MCF 10A (cell line): ENCODE measurements around the gene KRABD2.

Experiments
- BruUV-seq: library from RNA; stranded (reverse); fragments of 400-500 nt; replicated peaks from 2 replicates; lab custom pipeline; 2021; lab: Mats Ljungman, UMichigan
- CTCF ChIA-PET: fragments of 300-600 bp; sonication (Branson Sonifier 250); formaldehyde crosslinking; extraction: SDS; loops from one replicate; lab custom pipeline; 2021; ENCODE audit warnings: antibody characterized with exemption, inconsistent platforms; lab: Yijun Ruan, JAX
- POLR2A ChIA-PET: fragments of 300-600, 350-650 bp; sonication (Branson Sonifier 250); formaldehyde crosslinking; extraction: SDS; loops from one replicate; lab custom pipeline; 2020; ENCODE audit warnings: antibody characterized with exemption, inconsistent platforms; lab: Yijun Ruan, JAX
- DNase-seq: peaks from one replicate; pipeline ENCODE4 v3.0.0-alpha.2; 2018; ENCODE audit not compliant: unreplicated experiment
- H3K27ac Mint-ChIP-seq: one replicate; pipeline ENCODE4 v1.8.0; 2022; ENCODE audit warnings: mild to moderate bottlenecking, low read depth, mixed read lengths; ENCODE audit not compliant: unreplicated experiment
- H3K27me3 Mint-ChIP-seq: one replicate; pipeline ENCODE4 v1.8.0; 2022; ENCODE audit warnings: mixed read lengths; ENCODE audit not compliant: insufficient read depth, unreplicated experiment
- H3K36me3 Mint-ChIP-seq: one replicate; pipeline ENCODE4 v1.8.0; 2022; ENCODE audit warnings: mild to moderate bottlenecking, moderate library complexity, mixed read lengths; ENCODE audit not compliant: insufficient read depth, unreplicated experiment
- H3K4me1 Mint-ChIP-seq: one replicate; pipeline ENCODE4 v1.8.0; 2022; ENCODE audit warnings: mixed read lengths; ENCODE audit not compliant: insufficient read depth, unreplicated experiment
- H3K4me3 Mint-ChIP-seq: one replicate; pipeline ENCODE4 v1.8.0; 2022; ENCODE audit warnings: mild to moderate bottlenecking, moderate library complexity, mixed read lengths; ENCODE audit not compliant: unreplicated experiment
- H3K9me3 Mint-ChIP-seq: one replicate; pipeline ENCODE4 v1.8.0; 2022; ENCODE audit warnings: mixed read lengths; ENCODE audit not compliant: unreplicated experiment
- intact Hi-C: fragments of 100-400 bp; cut with micrococcal nuclease; formaldehyde crosslinking; loops from 2 replicates; pipeline ENCODE4 v1.14.1; 2022
- TF ChIP-seq, protein P1 (sequence below): fragments of 200-600 bp; IDR thresholded peaks from one replicate; pipeline ENCODE4 v1.8.0; 2022; ENCODE audit warnings: antibody characterized with exemption, mild to moderate bottlenecking; ENCODE audit not compliant: unreplicated experiment

The KRABD2 gene

GRCh38 chr17:8392274-8392673, 15.8 kb upstream of the KRABD2 start:
- no peaks in the 10 kb centered on the region for H3K36me3 Mint-ChIP-seq
- TF ChIP-seq, protein P1, sequence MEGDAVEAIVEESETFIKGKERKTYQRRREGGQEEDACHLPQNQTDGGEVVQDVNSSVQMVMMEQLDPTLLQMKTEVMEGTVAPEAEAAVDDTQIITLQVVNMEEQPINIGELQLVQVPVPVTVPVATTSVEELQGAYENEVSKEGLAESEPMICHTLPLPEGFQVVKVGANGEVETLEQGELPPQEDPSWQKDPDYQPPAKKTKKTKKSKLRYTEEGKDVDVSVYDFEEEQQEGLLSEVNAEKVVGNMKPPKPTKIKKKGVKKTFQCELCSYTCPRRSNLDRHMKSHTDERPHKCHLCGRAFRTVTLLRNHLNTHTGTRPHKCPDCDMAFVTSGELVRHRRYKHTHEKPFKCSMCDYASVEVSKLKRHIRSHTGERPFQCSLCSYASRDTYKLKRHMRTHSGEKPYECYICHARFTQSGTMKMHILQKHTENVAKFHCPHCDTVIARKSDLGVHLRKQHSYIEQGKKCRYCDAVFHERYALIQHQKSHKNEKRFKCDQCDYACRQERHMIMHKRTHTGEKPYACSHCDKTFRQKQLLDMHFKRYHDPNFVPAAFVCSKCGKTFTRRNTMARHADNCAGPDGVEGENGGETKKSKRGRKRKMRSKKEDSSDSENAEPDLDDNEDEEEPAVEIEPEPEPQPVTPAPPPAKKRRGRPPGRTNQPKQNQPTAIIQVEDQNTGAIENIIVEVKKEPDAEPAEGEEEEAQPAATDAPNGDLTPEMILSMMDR: no peak
- H3K4me3 Mint-ChIP-seq: no peak overlapping the region
- no peak overlapping the region for H3K27ac Mint-ChIP-seq
- ChIA-PET POLR2A (interaction anchor here (0.9 to 2.3 kb wide), 4 partner anchors 9 to 171 kb away, joined by 3 to 18 read pairs (median 3); partner anchors contain the start of gene RPL26), CTCF (interaction anchor here (1.6 kb wide), 1 partner anchor 10 kb away, joined by 5 read pairs; no protein-coding TSS in a partner anchor)
- peaks cover 10% of the 10 kb centered on the region for H3K4me1 Mint-ChIP-seq
- H3K9me3 Mint-ChIP-seq: no peaks in the 10 kb centered on the region
- peaks cover 12% of the 10 kb centered on the region for H3K27me3 Mint-ChIP-seq
- no TSS peak for BruUV-seq
- no peak for DNase-seq
- intact Hi-C loops: no loop called here

GRCh38 chr17:8391711-8392110, 15.2 kb upstream of the KRABD2 start:
- intact Hi-C loops: no loop called here
- DNase-seq: no peak

DNA sequence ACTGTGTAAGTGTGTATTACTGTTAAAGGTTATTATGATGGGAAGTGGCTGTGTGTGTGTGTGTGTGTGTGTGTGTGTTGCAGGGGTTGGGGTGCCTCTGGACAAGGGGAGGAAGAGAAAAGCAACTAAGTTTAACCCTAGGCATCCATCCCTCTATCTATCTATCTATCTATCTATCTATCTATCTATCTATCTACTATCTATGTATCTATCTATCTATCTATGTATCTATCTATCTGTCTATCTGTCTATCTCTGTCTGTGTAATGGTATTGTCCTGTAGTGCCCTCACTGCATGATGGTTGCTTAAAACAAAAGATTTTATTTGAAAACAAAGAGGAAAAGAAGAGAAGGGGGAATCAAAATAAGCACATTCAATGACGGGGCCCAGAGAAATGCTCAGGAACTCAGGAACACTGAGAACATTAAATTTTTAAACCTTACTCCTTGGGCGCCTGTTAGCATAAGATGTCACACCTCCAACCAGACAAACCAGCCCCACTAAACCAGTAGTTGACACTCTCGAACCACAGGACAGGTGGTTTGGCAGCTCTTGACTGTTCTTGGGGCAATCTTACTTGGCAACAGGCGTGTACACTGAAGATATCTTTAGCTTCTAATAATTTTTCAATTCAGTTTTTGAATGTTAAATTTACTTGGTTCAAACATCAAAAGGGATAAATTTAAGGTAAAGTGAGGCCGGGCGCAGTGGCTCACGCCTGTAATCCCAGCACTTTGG, 11.6 kb upstream of the KRABD2 start:
- BruUV-seq: no TSS peak
- TF ChIP-seq, protein P1: no peak
- H3K27ac Mint-ChIP-seq: no peak overlapping the region
- H3K4me3 Mint-ChIP-seq: no peak overlapping the region
- peaks cover 3% of the 10 kb centered on the region for H3K36me3 Mint-ChIP-seq
- POLR2A ChIA-PET: interaction anchor here (1.2 kb wide), 1 partner anchor 20 kb away, joined by 4 read pairs; no protein-coding TSS in a partner anchor
- peaks cover 7% of the 10 kb centered on the region for H3K4me1 Mint-ChIP-seq
- H3K9me3 Mint-ChIP-seq: no peaks in the 10 kb centered on the region
- CTCF ChIA-PET: interaction anchor here (0.5 kb wide), 1 partner anchor 74 kb away, joined by 3 read pairs; no protein-coding TSS in a partner anchor
- H3K27me3 Mint-ChIP-seq: no peaks in the 10 kb centered on the region
- intact Hi-C loops: no loop called here
- DNase-seq: no peak

More at GRCh38 chr17:8391711-8392110, 15.2 kb upstream of the KRABD2 start:
- no peak overlapping the region for H3K27ac Mint-ChIP-seq
- no peaks in the 10 kb centered on the region for H3K9me3 Mint-ChIP-seq
- peaks cover 8% of the 10 kb centered on the region for H3K27me3 Mint-ChIP-seq
- peaks cover 10% of the 10 kb centered on the region for H3K4me1 Mint-ChIP-seq
- no TSS peak for BruUV-seq
- POLR2A ChIA-PET: interaction anchor here (0.9 to 1.4 kb wide), 3 partner anchors 8 to 170 kb away, joined by 3 read pairs; no protein-coding TSS in a partner anchor
- TF ChIP-seq, protein P1: no peak
- CTCF ChIA-PET: interaction anchor here (0.7 to 1.6 kb wide), 3 partner anchors 9 to 509 kb away, joined by 3 to 5 read pairs (median 3); no protein-coding TSS in a partner anchor
- H3K36me3 Mint-ChIP-seq: no peaks in the 10 kb centered on the region
- H3K4me3 Mint-ChIP-seq: no peak overlapping the region

GRCh38 chr17:8386841-8387240, 10.3 kb upstream of the KRABD2 start:
- Mint-ChIP-seq H3K27ac (no peak overlapping the region), H3K36me3 (peaks cover 15% of the 10 kb centered on the region), H3K27me3 (no peaks in the 10 kb centered on the region), H3K4me1 (peaks cover 7% of the 10 kb centered on the region), H3K9me3 (no peaks in the 10 kb centered on the region), H3K4me3 (no peak overlapping the region)
- ChIA-PET POLR2A (interaction anchor here (0.6 to 1.5 kb wide), 3 partner anchors 10 to 633 kb away, joined by 3 to 4 read pairs (median 3); partner anchors contain the start of gene KRABD2), CTCF (interaction anchor here (0.9 to 1.0 kb wide), 2 partner anchors 10 to 11 kb away, joined by 3 to 4 read pairs; partner anchors contain the start of gene KRABD2)
- TF ChIP-seq, protein P1: no peak
- intact Hi-C loops: no loop called here
- no TSS peak for BruUV-seq
- DNase-seq: no peak
